Central memory CD8-positive, alpha-beta T cell (primary cell): ENCODE measurements around the gene FAM107B.

Experiments used
- ATAC-seq: fragments of 150-1000 bp; cut with Tn5 transposase; replicated peaks from 2 replicates; pipeline ENCODE4 v1.10.0; 2022; ENCODE audit warnings: mild to moderate bottlenecking, moderate FRiP score, moderate number of reproducible peaks; ENCODE audit not compliant: poor library complexity, severe bottlenecking; ENCODE audit errors: extremely low read depth
- DNase-seq, 2 donors: peaks; one replicate each; pipeline ENCODE4 v3.0.0; 2021; ENCODE audit warnings: low spot score in 2 of 2
- H3K27ac Mint-ChIP-seq: one replicate; pipeline ENCODE4 v1.8.0; 2022; ENCODE audit warnings: low read depth, mild to moderate bottlenecking, moderate library complexity, mixed read lengths
- H3K27me3 Mint-ChIP-seq: one replicate; pipeline ENCODE4 v1.8.0; 2022; ENCODE audit warnings: mixed read lengths
- H3K36me3 Mint-ChIP-seq: one replicate; pipeline ENCODE4 v1.8.0; 2022; ENCODE audit warnings: mild to moderate bottlenecking, moderate library complexity, mixed read lengths; ENCODE audit not compliant: insufficient read depth
- H3K4me1 Mint-ChIP-seq: one replicate; pipeline ENCODE4 v1.8.0; 2022; ENCODE audit warnings: mixed read lengths
- H3K4me3 Mint-ChIP-seq: one replicate; pipeline ENCODE4 v1.8.0; 2022; ENCODE audit warnings: mild to moderate bottlenecking, moderate library complexity, mixed read lengths
- H3K9me3 Mint-ChIP-seq: one replicate; pipeline ENCODE4 v1.8.0; 2022; ENCODE audit warnings: mixed read lengths

The FAM107B gene

GRCh38 chr10:14550471-14550981, 224.2 kb downstream of the FAM107B start:
- Mint-ChIP-seq H3K9me3 (no peaks in the 10 kb centered on the region), H3K4me3 (no peak overlapping the region), H3K36me3 (peaks cover 34% of the 10 kb centered on the region), H3K27ac (peak overlapping the region; percentile 93), H3K4me1 (peaks cover 85% of the 10 kb centered on the region), H3K27me3 (no peaks in the 10 kb centered on the region)
- DNase-seq (no peak), ATAC-seq (no peak)

GRCh38 chr10:14549496-14549895, 225.2 kb downstream of the FAM107B start:
- Mint-ChIP-seq H3K9me3 (no peaks in the 10 kb centered on the region), H3K27me3 (no peaks in the 10 kb centered on the region), H3K27ac (no peak overlapping the region), H3K4me1 (peaks cover 87% of the 10 kb centered on the region), H3K4me3 (no peak overlapping the region), H3K36me3 (peaks cover 34% of the 10 kb centered on the region)
- no peak for ATAC-seq
- DNase-seq, result no peak

- H3K27ac Mint-ChIP-seq, result no peak overlapping the region
- H3K27me3 Mint-ChIP-seq, result no peaks in the 10 kb centered on the region
- H3K36me3 Mint-ChIP-seq, result peaks cover 34% of the 10 kb centered on the region
Observed at GRCh38 chr10:14548970-14549369, 225.7 kb downstream of the FAM107B start.

GRCh38 chr10:14548474-14548873, 226.2 kb downstream of the FAM107B start:
- peaks cover 89% of the 10 kb centered on the region for H3K4me1 Mint-ChIP-seq
- H3K36me3 Mint-ChIP-seq, result peaks cover 34% of the 10 kb centered on the region
- no peak overlapping the region for H3K4me3 Mint-ChIP-seq
- peak overlapping the region; percentile 42 for H3K27ac Mint-ChIP-seq
- no peak for ATAC-seq
- no peaks in the 10 kb centered on the region for H3K27me3 Mint-ChIP-seq
- DNase-seq, result no peak
- no peaks in the 10 kb centered on the region for H3K9me3 Mint-ChIP-seq

More at GRCh38 chr10:14548970-14549369, 225.7 kb downstream of the FAM107B start:
- H3K9me3 Mint-ChIP-seq, result no peaks in the 10 kb centered on the region
- H3K4me1 Mint-ChIP-seq, result peaks cover 87% of the 10 kb centered on the region
- ATAC-seq (no peak), DNase-seq (no peak)
- no peak overlapping the region for H3K4me3 Mint-ChIP-seq

GRCh38 chr10:14547816-14548215, 226.9 kb downstream of the FAM107B start:
- peak overlapping the region; percentile 42 for H3K27ac Mint-ChIP-seq
- H3K9me3 Mint-ChIP-seq, result no peaks in the 10 kb centered on the region
- H3K36me3 Mint-ChIP-seq, result peaks cover 31% of the 10 kb centered on the region
- no peak for ATAC-seq
- peaks cover 89% of the 10 kb centered on the region for H3K4me1 Mint-ChIP-seq
- no peaks in the 10 kb centered on the region for H3K27me3 Mint-ChIP-seq
- no peak for DNase-seq
- no peak overlapping the region for H3K4me3 Mint-ChIP-seq

- Mint-ChIP-seq H3K27ac (peak overlapping the region; percentile 57), H3K36me3 (peaks cover 35% of the 10 kb centered on the region), H3K27me3 (no peaks in the 10 kb centered on the region), H3K4me3 (no peak overlapping the region), H3K9me3 (no peaks in the 10 kb centered on the region), H3K4me1 (peaks cover 91% of the 10 kb centered on the region)
- DNase-seq (no peak), ATAC-seq (no peak)
Observed at GRCh38 chr10:14545827-14546226, 228.9 kb downstream of the FAM107B start.

- H3K4me1 Mint-ChIP-seq, result peaks cover 89% of the 10 kb centered on the region
- H3K36me3 Mint-ChIP-seq, result peaks cover 34% of the 10 kb centered on the region
- no peaks in the 10 kb centered on the region for H3K27me3 Mint-ChIP-seq
- H3K9me3 Mint-ChIP-seq, result no peaks in the 10 kb centered on the region
- DNase-seq (no peak), ATAC-seq (no peak)
- peak overlapping the region; percentile 45 for H3K27ac Mint-ChIP-seq
- peak overlapping the region; percentile 64 for H3K4me3 Mint-ChIP-seq
Observed at GRCh38 chr10:14543904-14544210, 230.8 kb downstream of the FAM107B start.

GRCh38 chr10:14543046-14543903, 231.4 kb downstream of the FAM107B start:
- H3K36me3 Mint-ChIP-seq, result peaks cover 34% of the 10 kb centered on the region
- DNase-seq (peak in 1 of 2 donors; percentile 48), ATAC-seq (peak; percentile 76)
- no peaks in the 10 kb centered on the region for H3K9me3 Mint-ChIP-seq
- H3K27ac Mint-ChIP-seq, result peak overlapping the region; percentile 45
- peak overlapping the region; percentile 64 for H3K4me3 Mint-ChIP-seq
- no peaks in the 10 kb centered on the region for H3K27me3 Mint-ChIP-seq
- H3K4me1 Mint-ChIP-seq, result peaks cover 87% of the 10 kb centered on the region

GRCh38 chr10:14541379-14541778, 233.3 kb downstream of the FAM107B start:
- no peaks in the 10 kb centered on the region for H3K27me3 Mint-ChIP-seq
- H3K36me3 Mint-ChIP-seq, result peaks cover 34% of the 10 kb centered on the region
- peak overlapping the region; percentile 93 for H3K27ac Mint-ChIP-seq
- ATAC-seq, result no peak
- H3K4me3 Mint-ChIP-seq, result peak overlapping the region; percentile 25
- H3K9me3 Mint-ChIP-seq, result no peaks in the 10 kb centered on the region
- peaks cover 76% of the 10 kb centered on the region for H3K4me1 Mint-ChIP-seq
- DNase-seq, result no peak

- H3K4me1 Mint-ChIP-seq, result peaks cover 69% of the 10 kb centered on the region
- H3K27ac Mint-ChIP-seq, result peak overlapping the region; percentile 93
- no peaks in the 10 kb centered on the region for H3K27me3 Mint-ChIP-seq
- ATAC-seq (no peak), DNase-seq (no peak)
- no peaks in the 10 kb centered on the region for H3K9me3 Mint-ChIP-seq
- H3K4me3 Mint-ChIP-seq, result no peak overlapping the region
- peaks cover 34% of the 10 kb centered on the region for H3K36me3 Mint-ChIP-seq
Observed at GRCh38 chr10:14540611-14541010, 234.1 kb downstream of the FAM107B start.

- DNase-seq (no peak), ATAC-seq (no peak)
- Mint-ChIP-seq H3K36me3 (peaks cover 36% of the 10 kb centered on the region), H3K9me3 (no peaks in the 10 kb centered on the region), H3K27me3 (no peaks in the 10 kb centered on the region), H3K4me3 (no peak overlapping the region), H3K27ac (peak overlapping the region; percentile 93), H3K4me1 (peaks cover 69% of the 10 kb centered on the region)
Observed at GRCh38 chr10:14540062-14540461, 234.6 kb downstream of the FAM107B start.

- Mint-ChIP-seq H3K27ac (peak overlapping the region; percentile 93), H3K4me3 (no peak overlapping the region), H3K36me3 (peaks cover 41% of the 10 kb centered on the region), H3K4me1 (peaks cover 70% of the 10 kb centered on the region), H3K9me3 (no peaks in the 10 kb centered on the region), H3K27me3 (no peaks in the 10 kb centered on the region)
- ATAC-seq (no peak), DNase-seq (no peak)
Observed at GRCh38 chr10:14539176-14539575, 235.5 kb downstream of the FAM107B start.
